HepG2 (cell line): ENCODE measurements around the gene SURF2. TPM values are rescaled to one million over a fixed set of nuclear protein-coding genes. Genes with fewer than 3 reads are reported as not detected.

ENCODE experiments used
- CCDC6 ChIP-seq: sonication (generic); formaldehyde crosslinking; IDR thresholded peaks from 2 replicates; pipeline ENCODE4 v1.8.1; 2022; ENCODE audit warnings: mild to moderate bottlenecking, missing genetic modification reagents, moderate library complexity
- HNRNPL ChIP-seq: fragments of 200-400 bp; formaldehyde crosslinking; IDR thresholded peaks from 2 replicates; pipeline ENCODE4 v1.6.1; 2017; ENCODE audit warnings: mild to moderate bottlenecking, low read depth, low read length
- JUND ChIP-seq: sonication (generic); formaldehyde crosslinking; IDR thresholded peaks from 2 replicates; pipeline ENCODE4 v1.8.0; 2022; ENCODE audit warnings: mild to moderate bottlenecking, missing genetic modification reagents
- MAZ ChIP-seq, 2 experiments: sonication (generic) in 1 of 2; formaldehyde crosslinking in 1 of 2; IDR thresholded peaks; 2 replicates each; pipeline versions ENCODE4 v1.5.0 to v1.6.1; 2012 to 2020; ENCODE audit warnings: low read depth in 2 of 2, mild to moderate bottlenecking in 2 of 2, borderline replicate concordance in 1 of 2, improper control_type of control experiment in 1 of 2, low read length in 1 of 2, missing genetic modification reagents in 1 of 2, moderate library complexity in 1 of 2
- MIXL1 ChIP-seq: IDR thresholded peaks from 2 replicates; pipeline ENCODE4 v1.6.1; 2016
- MXD3 ChIP-seq: IDR thresholded peaks from 2 replicates; pipeline ENCODE4 v1.6.1; 2016; ENCODE audit warnings: mild to moderate bottlenecking, missing biosample characterization, missing genetic modification reagents
- PHF21A ChIP-seq: sonication (generic); formaldehyde crosslinking; IDR thresholded peaks from 2 replicates; pipeline ENCODE4 v1.5.0; 2020; ENCODE audit warnings: mild to moderate bottlenecking, missing genetic modification reagents
- PRMT3 ChIP-seq: sonication (generic); formaldehyde crosslinking; IDR thresholded peaks from 2 replicates; pipeline ENCODE4 v1.8.1; 2022; ENCODE audit warnings: low read depth, mild to moderate bottlenecking, moderate library complexity, missing genetic modification reagents, borderline replicate concordance
- RAD21 ChIP-seq: fragments of 450-650 bp; formaldehyde crosslinking; IDR thresholded peaks from 2 replicates; pipeline ENCODE4 v1.5.0; 2020; ENCODE audit warnings: mild to moderate bottlenecking
- RCOR2 ChIP-seq: IDR thresholded peaks from 2 replicates; pipeline ENCODE4 v1.6.1; 2016; ENCODE audit warnings: missing biosample characterization, missing genetic modification reagents
- SMAD1 ChIP-seq: sonication (generic); formaldehyde crosslinking; IDR thresholded peaks from 2 replicates; pipeline ENCODE4 v1.4.0; 2020; ENCODE audit warnings: missing genetic modification reagents, low read depth, mild to moderate bottlenecking, borderline replicate concordance
- SNAPC2 ChIP-seq: sonication (generic); formaldehyde crosslinking; IDR thresholded peaks from 2 replicates; pipeline ENCODE4 v1.8.1; 2022; ENCODE audit warnings: mild to moderate bottlenecking, missing genetic modification reagents
- TFE3 ChIP-seq: IDR thresholded peaks from 2 replicates; pipeline ENCODE4 v1.6.1; 2016
- XBP1 ChIP-seq: sonication (generic); formaldehyde crosslinking; IDR thresholded peaks from 2 replicates; pipeline ENCODE4 v1.5.0; 2020; ENCODE audit warnings: missing genetic modification reagents
- ZNF138 ChIP-seq: sonication (generic); formaldehyde crosslinking; IDR thresholded peaks from 2 replicates; pipeline ENCODE4 v1.5.0; 2020; ENCODE audit warnings: mild to moderate bottlenecking, low read depth, missing genetic modification reagents
- ZNF430 ChIP-seq: sonication (generic); formaldehyde crosslinking; IDR thresholded peaks from 2 replicates; pipeline ENCODE4 v1.9.0; 2021; ENCODE audit warnings: mild to moderate bottlenecking, missing genetic modification reagents
- ZNF510 ChIP-seq: sonication (generic); formaldehyde crosslinking; IDR thresholded peaks from 2 replicates; pipeline ENCODE4 v1.4.0; 2020; ENCODE audit warnings: low read depth, mild to moderate bottlenecking, missing genetic modification reagents
- ZNF547 ChIP-seq: sonication (generic); formaldehyde crosslinking; IDR thresholded peaks from 2 replicates; pipeline ENCODE4 v1.5.1; 2020; ENCODE audit warnings: mild to moderate bottlenecking, missing genetic modification reagents
- polyA plus RNA-seq, 8 experiments: library from polyadenylated mRNA; depleted of rRNA in 3 of 8; stranded (reverse) in 7 of 8; unstranded in 1 of 8; fragments of >200 nt; fragmentation: Illumina TruSeq in 4 of 8; extraction: Trizol in 4 of 8; gene quantifications; 2 replicates each; pipeline versions ENCODE4 v1.2.1 to v1.2.3, GENCODE V29; 2011 to 2016; ENCODE audit warnings: low read depth in 4 of 8, missing spikeins in 1 of 8, mixed read lengths in 1 of 8; ENCODE audit not compliant: insufficient read depth in 1 of 8
- total RNA-seq, 5 experiments: library from RNA; depleted of rRNA; stranded (reverse); fragments of >200 nt; fragmentation: Illumina TruSeq; extraction: Trizol; gene quantifications; 2 replicates each; pipeline ENCODE4 v1.2.3, GENCODE V29; 2016; ENCODE audit warnings: low read depth in 1 of 5
- TF ChIP-seq, protein P1 (sequence below): sonication (generic); formaldehyde crosslinking; IDR thresholded peaks from 2 replicates; pipeline ENCODE4 v1.4.0; 2020; ENCODE audit warnings: missing genetic modification reagents
- TF ChIP-seq, protein P2 (sequence below): sonication (generic); formaldehyde crosslinking; IDR thresholded peaks from 2 replicates; pipeline ENCODE4 v1.8.0; 2022; ENCODE audit warnings: mild to moderate bottlenecking, missing genetic modification reagents, borderline replicate concordance
- TF ChIP-seq, protein P3 (sequence below): sonication (generic); formaldehyde crosslinking; conservative IDR thresholded peaks from 2 replicates; pipeline ENCODE4 v1.4.0; 2020; ENCODE audit warnings: missing genetic modification reagents

The SURF2 gene
- total and polyA plus RNA-seq, 2 of the 13 experiments (the other 11 are each of a cell fraction or from before 2014, with no cell fraction given): 6.3 to 13.6 TPM

DNA sequence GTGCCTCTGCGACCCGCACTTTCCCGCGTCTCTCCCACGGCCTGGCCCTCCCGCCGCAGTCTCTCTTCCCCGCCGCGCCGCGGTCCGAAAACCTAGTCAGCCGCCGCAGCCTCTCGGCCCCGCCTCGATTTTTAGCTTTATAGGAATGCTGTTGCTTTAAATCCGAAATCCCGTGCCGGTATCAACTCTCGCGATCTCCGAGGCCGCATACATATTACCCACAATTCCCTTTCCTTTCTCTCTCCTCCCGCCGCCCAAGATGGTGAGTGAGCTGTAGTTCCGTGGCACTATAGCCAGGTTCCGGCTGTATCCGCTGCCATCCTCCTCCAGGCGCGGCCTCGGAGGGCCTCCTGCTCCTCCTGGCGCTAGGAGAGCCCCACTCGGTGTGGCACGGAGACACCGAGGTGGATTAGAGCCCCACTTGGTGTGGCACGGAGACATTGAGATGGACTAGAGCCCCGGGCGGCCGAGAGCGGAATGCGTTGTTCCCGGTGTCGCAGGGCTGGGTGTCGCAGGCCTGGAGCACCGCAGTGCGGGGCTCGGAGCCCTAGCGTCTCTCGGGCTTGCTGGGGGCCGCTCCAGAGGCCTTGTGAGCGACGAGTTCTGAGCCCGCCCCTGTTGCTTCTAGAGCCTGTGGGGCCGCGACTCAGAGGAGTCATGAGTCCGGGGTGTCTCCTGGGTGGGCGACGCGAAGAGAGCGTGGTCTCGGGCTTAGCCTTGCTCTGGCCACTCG, 8.2 kb upstream of the SURF2 start, which contains the start of the genes MED22 and RPL7A (continued):
- TF ChIP-seq HNRNPL (0 out of 2 replicates have a peak, but pooled peaks have one; percentile 54), JUND (peak; percentile 30; the same call in 1 of the 2 replicates), RCOR2 (CRISPR knock-in tag) (no peak), TFE3 (0 out of 2 replicates have a peak, but pooled peaks have one; percentile 33), PHF21A (0 out of 2 replicates have a peak, but pooled peaks have one; percentile 32), ZNF547 (CRISPR knock-in tag) (peak; percentile 47; the same call in 1 of the 2 replicates), MIXL1 (CRISPR knock-in tag) (peak; percentile 33; the same call in 1 of the 2 replicates), ZNF138 (CRISPR knock-in tag) (peak; percentile 81), ZNF430 (CRISPR knock-in tag) (peak; percentile 94), XBP1 (no peak), CCDC6 (CRISPR knock-in tag) (peak; percentile 69; the same call in 1 of the 2 replicates), MAZ (IDR thresholded peaks at IDR 0.05; ENCODE audit: borderline replicate concordance, low read depth, low read length) (0 out of 2 replicates have a peak, but pooled peaks have one; percentile 39), MAZ (CRISPR knock-in tag; IDR thresholded peaks at IDR 0.05; ENCODE audit: low read depth) (peak; percentile 81), RAD21 (CRISPR knock-in tag) (peak; percentile 25; the same call in 1 of the 2 replicates), PRMT3 (CRISPR knock-in tag) (no peak), SMAD1 (CRISPR knock-in tag) (no peak), SNAPC2 (CRISPR knock-in tag) (no peak), MXD3 (CRISPR knock-in tag) (peak; percentile 76; the same call in 1 of the 2 replicates), ZNF510 (0 out of 2 replicates have a peak, but pooled peaks have one; percentile 37)
- TF ChIP-seq, protein P1, sequence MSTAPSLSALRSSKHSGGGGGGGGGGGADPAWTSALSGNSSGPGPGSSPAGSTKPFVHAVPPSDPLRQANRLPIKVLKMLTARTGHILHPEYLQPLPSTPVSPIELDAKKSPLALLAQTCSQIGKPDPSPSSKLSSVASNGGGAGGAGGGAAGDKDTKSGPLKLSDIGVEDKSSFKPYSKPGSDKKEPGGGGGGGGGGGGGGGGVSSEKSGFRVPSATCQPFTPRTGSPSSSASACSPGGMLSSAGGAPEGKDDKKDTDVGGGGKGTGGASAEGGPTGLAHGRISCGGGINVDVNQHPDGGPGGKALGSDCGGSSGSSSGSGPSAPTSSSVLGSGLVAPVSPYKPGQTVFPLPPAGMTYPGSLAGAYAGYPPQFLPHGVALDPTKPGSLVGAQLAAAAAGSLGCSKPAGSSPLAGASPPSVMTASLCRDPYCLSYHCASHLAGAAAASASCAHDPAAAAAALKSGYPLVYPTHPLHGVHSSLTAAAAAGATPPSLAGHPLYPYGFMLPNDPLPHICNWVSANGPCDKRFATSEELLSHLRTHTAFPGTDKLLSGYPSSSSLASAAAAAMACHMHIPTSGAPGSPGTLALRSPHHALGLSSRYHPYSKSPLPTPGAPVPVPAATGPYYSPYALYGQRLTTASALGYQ (CRISPR knock-in tag): no peak
- TF ChIP-seq, protein P2, sequence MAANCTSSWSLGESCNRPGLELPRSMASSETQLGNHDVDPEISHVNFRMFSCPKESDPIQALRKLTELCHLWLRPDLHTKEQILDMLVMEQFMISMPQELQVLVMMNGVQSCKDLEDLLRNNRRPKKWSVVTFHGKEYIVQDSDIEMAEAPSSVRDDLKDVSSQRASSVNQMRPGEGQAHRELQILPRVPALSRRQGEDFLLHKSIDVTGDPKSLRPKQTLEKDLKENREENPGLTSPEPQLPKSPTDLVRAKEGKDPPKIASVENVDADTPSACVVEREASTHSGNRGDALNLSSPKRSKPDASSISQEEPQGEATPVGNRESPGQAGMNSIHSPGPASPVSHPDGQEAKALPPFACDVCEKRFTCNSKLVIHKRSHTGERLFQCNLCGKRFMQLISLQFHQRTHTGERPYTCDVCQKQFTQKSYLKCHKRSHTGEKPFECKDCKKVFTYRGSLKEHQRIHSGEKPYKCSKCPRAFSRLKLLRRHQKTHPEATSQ (CRISPR knock-in tag): 0 out of 2 replicates have a peak, but pooled peaks have one; percentile 10
- TF ChIP-seq, protein P3, sequence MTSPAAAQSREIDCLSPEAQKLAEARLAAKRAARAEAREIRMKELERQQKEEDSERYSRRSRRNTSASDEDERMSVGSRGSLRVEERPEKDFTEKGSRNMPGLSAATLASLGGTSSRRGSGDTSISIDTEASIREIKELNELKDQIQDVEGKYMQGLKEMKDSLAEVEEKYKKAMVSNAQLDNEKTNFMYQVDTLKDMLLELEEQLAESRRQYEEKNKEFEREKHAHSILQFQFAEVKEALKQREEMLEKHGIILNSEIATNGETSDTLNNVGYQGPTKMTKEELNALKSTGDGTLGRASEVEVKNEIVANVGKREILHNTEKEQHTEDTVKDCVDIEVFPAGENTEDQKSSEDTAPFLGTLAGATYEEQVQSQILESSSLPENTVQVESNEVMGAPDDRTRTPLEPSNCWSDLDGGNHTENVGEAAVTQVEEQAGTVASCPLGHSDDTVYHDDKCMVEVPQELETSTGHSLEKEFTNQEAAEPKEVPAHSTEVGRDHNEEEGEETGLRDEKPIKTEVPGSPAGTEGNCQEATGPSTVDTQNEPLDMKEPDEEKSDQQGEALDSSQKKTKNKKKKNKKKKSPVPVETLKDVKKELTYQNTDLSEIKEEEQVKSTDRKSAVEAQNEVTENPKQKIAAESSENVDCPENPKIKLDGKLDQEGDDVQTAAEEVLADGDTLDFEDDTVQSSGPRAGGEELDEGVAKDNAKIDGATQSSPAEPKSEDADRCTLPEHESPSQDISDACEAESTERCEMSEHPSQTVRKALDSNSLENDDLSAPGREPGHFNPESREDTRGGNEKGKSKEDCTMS (CRISPR knock-in tag): no peak
